Esophagus muscularis mucosa (tissue), 4 donors: Measurements from ENCODE around the gene KCNMB1.

Experiments used
- EP300 ChIP-seq: sonication (generic); formaldehyde crosslinking; IDR thresholded peaks from one replicate; pipeline ENCODE4 v1.6.1; 2017; ENCODE audit warnings: antibody characterized with exemption
- POLR2A ChIP-seq: fragments of 450-650 bp; IDR thresholded peaks from one replicate; pipeline ENCODE4 v1.6.1; 2017; ENCODE audit warnings: antibody characterized with exemption, moderate library complexity, mild to moderate bottlenecking, low read depth
- POLR2AphosphoS5 ChIP-seq, 2 donors: sonication (generic); formaldehyde crosslinking; IDR thresholded peaks; one replicate each; pipeline ENCODE4 v1.6.1; 2017; ENCODE audit warnings: antibody characterized with exemption in 2 of 2
- TF ChIP-seq, protein P1 (sequence below), 3 experiments: fragments of 200-600 bp in 2 of 3; fragments of 450-650 bp in 1 of 3; sonication (generic) in 2 of 3; IDR thresholded peaks; one replicate each; pipeline ENCODE4 v1.5.1; 2017 to 2019; ENCODE audit warnings: antibody characterized with exemption in 3 of 3, mild to moderate bottlenecking in 2 of 3, moderate library complexity in 1 of 3

DNA sequence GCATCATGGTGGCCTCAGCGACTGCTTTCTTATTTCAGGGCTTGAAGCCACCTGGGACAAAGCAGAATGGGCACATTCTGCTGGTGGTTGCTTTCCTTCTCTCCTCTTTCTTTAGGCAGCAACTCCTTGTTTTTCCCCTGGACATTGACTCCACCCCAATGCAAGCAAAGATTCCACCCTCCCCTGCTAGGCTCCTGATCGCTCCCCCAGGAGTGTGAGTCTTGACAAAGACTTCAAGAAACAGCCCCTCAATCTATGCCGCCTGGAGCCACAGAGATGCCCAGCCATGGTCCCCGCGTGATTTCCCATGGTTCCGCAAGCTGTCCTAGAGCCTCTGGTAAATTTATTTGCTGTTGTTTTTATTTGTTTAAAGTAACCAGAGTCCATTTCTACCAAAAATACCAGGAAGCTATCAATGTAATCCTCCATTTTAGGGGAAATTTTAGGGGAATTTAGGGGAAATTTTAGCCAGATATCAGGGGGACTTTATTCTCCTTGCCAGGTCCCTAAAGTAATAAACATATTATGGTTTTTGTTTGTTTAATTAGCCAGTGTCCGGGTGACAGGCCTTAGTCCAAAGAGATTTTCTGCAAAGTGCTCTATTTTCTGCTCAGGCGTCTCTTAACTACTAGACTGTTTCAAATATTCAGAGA lies 2.3 kb downstream of the KCNMB1 start:
- no peak for TF ChIP-seq POLR2A
- peak; percentile 8 to 33 for TF ChIP-seq POLR2AphosphoS5 (IDR thresholded peaks at IDR 0.05)
- TF ChIP-seq, protein P1, sequence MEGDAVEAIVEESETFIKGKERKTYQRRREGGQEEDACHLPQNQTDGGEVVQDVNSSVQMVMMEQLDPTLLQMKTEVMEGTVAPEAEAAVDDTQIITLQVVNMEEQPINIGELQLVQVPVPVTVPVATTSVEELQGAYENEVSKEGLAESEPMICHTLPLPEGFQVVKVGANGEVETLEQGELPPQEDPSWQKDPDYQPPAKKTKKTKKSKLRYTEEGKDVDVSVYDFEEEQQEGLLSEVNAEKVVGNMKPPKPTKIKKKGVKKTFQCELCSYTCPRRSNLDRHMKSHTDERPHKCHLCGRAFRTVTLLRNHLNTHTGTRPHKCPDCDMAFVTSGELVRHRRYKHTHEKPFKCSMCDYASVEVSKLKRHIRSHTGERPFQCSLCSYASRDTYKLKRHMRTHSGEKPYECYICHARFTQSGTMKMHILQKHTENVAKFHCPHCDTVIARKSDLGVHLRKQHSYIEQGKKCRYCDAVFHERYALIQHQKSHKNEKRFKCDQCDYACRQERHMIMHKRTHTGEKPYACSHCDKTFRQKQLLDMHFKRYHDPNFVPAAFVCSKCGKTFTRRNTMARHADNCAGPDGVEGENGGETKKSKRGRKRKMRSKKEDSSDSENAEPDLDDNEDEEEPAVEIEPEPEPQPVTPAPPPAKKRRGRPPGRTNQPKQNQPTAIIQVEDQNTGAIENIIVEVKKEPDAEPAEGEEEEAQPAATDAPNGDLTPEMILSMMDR (IDR thresholded peaks at IDR 0.05) = no peak
- no peak for TF ChIP-seq EP300
